ENCODE results near the gene BOK.
"Not testable (repeated sequence)": the region's sequence is repeated elsewhere in the genome, so short reads cannot be mapped to it uniquely, and the experiment has no call there.

Gene BOK, protein sequence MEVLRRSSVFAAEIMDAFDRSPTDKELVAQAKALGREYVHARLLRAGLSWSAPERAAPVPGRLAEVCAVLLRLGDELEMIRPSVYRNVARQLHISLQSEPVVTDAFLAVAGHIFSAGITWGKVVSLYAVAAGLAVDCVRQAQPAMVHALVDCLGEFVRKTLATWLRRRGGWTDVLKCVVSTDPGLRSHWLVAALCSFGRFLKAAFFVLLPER

DNA sequence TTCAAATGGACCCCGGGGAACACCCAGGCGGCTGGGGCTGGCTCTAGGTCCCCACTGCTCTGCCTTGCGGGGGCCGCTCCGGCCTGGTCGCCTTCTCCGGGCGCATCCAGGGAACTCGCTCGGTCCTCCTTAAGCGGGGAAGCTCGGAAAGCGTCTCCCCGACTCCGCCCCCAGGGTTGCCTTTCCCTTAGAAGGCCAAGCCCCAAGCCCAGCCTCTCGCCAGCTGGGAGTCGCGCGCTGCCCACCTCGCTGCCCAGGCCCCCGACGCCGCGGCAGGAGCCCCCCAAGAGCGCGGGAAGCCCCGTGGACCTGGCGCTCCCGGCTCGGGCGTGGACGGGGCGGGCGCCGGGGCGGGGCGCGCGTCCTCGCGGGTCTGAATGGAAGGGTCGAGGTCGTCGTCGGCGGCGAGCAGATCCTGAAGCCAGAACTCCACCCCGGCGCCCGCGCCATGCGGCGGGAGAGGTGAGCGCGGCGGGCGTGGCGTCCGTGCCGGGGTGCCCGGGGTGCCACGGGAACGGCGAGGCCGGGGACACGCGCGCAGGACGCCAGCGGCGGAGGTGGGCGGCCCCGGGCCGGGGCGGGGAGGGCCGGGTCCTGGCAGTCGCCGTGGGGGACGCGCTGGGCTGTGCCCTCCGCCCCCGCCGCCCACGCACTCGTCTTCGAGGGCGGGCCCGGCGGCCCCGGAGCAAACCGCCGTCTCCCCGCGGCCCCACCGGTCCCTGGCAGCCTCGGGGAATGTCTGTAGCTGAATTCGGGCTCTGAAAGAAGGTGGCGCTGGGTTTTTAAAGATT, at the start of gene BOK:
TSS of gene BOK (plus strand) at position 214 of the 791 bp plus-strand sequence. CDS start 739 bp downstream, outside the sequence.
- in situ Hi-C loops (cut with MboI; ENCODE audit: low sequenced_read_pairs): no loop called here

DNA sequence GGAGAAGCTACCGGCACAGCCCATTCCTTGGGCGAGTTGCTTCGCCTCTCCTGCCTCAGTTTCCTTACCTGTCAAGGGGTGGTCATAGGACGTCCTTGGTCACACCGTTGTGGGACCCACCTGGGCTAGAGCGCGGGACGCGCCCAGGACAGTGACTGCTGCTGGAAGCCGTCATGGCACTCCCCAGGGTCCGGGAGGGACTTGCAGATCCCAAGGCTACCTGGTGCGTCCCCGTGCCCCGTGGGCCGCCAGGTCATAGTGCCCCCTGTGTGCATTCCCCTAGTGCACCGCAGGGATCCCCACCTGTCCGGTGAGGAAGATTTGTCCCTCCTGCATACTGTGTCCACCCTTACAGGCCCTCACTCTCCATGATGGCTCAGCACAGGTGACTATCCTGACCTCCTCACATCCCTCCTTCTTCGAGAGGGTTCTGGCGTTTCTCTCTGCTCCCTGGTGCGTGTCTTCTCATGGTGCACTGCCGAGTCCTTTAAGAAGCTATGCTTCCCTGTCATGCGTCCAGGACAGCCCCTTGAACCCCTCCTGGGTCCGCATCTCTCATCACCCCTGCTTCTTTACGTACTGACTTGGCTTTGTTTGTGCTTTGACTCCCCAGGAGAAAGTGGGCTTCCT, 49.3 kb upstream of the BOK start:
- in situ Hi-C loops (cut with MboI; ENCODE audit: low sequenced_read_pairs): no loop called here

DNA sequence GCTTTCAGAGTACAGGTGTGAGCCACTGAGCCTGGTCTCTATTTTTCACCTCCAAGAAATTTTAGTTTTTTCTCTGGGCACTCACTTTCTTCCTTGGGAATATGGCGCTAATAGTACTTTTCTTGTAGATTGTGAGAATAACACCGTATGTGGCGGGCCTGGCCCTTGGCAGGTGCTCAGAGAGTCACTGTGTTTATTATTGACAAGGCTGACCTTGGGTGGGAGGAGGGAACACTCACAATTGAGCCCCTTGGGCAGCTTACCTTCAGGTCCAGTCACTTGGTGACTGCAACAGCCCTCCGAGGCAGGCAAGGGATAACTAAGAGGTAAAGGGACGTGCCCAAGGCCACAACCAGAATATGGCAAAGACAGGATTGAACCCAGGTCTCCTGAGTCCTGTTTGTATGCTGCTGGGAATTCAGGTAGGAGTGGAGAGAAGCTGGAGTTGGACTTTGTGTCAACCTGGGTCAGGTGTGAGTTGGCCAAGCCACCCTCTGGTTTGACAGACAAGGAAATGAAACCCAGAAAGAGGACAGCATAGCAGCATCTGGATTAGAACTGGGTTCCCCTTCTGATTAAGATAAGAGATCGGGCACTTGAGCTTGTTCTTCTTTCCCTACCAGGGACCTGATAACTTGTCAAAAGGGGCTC, 47.3 kb upstream of the BOK start:
- in situ Hi-C loops (cut with MboI; ENCODE audit: low sequenced_read_pairs): no loop called here

DNA sequence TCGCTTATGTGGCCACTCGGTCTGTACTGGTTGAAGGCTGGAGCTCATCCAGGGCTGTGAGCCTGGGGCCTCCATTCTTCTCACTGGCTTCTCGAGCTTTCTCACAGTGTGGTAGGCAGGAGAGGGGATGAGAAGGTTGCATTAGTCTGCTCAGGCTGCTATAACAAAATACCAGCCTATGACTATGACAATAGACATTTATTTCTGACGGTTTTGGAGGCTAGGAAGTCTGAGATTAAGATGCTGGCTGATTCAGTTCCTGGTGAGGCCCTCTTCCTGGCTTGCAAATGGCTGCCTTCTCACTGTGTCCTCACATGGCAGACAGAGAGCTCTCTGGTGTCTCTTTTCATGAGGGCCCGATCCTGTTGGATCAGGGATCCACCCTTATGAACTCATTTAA, 44.0 kb upstream of the BOK start:
- in situ Hi-C loops (cut with MboI; ENCODE audit: low sequenced_read_pairs): no loop called here

DNA sequence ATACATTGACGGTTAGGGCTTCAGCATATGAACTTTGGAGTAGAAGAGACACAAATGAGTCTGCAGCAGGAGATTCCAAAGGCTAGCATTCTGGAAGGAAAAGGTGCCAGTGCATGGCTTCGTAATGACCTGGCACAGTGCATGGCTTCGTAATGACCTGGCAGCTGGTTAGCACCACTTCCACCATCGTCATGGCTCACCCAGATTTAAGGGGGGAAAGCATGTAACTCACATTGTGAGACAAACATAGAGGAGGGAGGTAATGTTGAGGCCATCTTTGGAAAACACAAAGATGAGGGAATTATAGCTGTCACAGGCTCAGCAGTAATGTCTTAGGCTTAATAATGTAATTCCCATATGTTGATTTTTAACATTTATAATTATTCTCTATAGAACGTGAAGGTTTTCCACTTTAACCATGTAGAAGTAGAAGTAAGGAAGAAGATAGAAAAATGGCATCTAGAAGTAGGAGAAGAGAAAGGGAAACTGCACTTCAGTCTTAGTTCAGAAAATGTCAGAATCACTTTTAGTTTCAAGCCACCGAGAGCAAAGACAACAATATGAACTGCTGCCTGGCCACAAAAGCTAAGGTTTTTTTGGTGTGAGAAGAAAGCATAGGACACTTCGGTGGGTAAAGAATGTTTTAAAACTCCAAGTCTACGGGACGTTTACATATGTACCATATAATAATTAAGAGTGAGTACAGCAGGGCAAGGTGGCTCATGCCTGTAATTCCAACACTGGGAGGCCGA, 43.4 kb upstream of the BOK start:
- in situ Hi-C loops (cut with MboI; ENCODE audit: low sequenced_read_pairs): no loop called here

DNA sequence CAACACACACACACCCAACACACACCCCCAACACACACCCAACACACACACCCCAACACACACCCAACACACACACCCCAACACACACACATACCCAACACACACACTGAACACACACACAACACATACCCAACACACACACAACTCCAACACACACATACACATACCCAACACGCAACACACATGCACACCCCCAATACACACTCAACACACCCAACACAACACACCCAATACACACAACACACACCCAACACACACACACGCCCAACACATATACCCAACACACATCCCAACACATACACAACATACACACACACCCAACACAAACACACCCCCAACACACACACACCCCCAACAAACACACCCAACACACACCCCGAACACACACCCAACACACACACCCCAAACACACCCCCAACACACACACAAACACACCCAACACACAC, 42.0 kb upstream of the BOK start:
- in situ Hi-C loops (cut with MboI; ENCODE audit: low sequenced_read_pairs): no loop called here

DNA sequence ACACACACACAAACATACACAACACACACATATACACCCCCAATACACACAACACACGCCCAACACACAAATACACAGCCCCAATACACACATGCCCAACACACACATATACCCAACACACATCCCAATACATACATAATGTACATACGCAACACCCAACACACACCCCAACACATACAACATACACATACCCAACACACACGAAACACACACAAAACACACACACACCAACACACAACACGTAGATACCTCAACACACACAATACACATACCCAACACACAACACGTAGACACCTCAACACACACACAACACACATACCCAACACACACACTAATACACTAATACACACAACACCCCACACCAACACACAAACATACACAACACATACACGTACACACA, 41.2 kb upstream of the BOK start:
- in situ Hi-C loops (cut with MboI; ENCODE audit: low sequenced_read_pairs): no loop called here

DNA sequence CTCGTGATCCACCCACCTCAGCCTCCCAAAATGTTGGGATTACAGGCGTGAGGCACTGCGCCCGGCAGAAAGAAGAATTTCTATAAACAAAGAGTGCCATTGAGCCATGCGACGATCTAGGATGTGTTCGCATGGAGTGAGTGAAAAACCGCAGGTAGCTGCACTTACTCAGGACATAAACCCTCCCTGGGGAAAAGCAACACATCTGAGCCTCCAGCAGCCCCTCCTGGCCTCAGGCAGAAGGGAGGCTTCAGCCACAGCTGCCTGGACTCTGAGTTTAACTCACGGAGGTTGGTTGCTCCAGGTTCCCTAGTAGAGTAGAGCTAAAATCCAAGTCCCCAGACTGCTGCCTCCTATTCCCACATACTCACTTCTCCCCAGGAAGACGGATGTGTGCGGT, 38.9 kb upstream of the BOK start:
- in situ Hi-C loops (cut with MboI; ENCODE audit: low sequenced_read_pairs): no loop called here

DNA sequence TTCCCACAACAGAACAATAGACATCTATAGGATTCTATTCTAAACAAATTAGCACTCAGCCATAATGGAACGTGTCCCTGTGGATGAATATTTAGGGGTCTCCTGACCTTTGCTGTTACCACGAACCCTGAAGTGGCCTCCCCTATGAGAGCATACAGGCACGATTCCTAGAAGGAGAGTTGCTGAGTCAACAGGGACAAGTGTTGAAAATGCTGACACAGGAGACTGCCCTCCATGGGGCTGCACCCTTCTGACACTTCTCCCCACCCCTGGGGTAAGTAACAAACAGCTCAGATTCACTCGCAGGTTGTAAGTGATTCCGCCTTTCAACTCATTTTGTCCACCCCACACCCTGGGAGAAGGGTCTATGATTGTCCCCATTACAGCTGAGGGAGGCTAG, 36.1 kb upstream of the BOK start:
- in situ Hi-C loops (cut with MboI; ENCODE audit: low sequenced_read_pairs): no loop called here

DNA sequence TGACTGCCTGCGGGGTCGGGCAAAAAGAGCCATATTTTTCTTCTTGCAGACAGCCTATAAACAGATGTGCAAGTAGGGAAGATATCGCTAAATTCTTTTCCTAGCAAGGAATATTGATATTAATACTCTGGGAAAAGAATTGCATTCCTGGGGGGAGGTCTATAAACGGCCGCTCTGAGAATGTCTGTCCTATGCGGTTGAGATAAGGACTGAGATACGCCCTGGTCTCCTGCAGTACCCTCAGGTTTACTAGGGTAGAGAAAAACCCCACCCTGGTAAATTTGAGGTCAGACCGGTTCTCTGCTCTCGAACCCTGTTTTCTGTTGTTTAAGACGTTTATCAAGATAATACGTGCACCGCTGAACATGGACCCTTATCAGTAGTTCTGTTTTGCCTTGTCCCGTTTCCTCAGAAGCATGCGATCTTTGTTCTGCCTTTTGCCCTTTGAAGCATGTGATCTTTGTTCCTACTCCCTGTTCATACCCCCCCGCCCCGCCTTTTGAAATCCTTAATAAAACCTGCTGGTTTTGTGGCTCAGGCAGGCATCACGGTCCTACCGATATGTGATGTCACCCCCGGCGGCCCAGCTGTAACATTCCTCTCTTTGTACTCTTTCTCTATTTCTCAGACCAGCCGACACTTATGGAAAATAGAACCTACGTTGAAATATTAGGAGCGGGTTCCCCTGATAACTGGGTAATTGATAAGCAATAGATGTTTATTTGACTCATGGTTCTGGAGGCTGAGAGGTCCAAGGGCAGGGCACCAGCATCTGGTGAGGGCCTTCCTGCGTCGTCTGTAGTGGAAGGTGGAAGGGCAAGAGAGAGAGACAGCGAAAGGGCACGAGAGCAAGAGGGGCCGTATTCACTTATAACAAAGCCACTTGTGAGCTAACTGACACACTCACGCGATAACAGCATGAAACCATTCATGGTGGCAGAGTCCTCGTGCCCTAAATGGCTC, 32.4 kb upstream of the BOK start:
- in situ Hi-C loops (cut with MboI; ENCODE audit: low sequenced_read_pairs): not testable (repeated sequence)

DNA sequence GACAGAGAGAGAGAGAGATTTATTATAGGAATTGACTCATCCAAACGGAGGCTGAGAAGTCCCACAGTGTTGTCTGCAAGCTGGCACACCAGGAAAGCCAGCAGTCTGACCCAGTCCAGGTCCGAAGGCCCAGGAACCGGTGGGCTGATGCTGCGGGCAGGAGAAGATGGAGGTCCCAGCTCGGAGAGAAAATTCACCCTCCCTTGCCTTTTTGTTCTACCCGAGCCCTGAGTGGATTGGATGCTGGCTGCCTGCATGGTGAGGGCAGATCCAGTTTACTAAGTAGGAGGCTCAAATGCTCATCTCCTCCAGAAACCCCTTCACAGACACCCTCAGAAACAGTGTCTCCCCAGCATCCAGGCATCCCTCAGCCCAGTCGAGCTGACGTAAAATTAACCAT, 28.0 kb upstream of the BOK start:
- in situ Hi-C loops (cut with MboI; ENCODE audit: low sequenced_read_pairs): no loop called here

DNA sequence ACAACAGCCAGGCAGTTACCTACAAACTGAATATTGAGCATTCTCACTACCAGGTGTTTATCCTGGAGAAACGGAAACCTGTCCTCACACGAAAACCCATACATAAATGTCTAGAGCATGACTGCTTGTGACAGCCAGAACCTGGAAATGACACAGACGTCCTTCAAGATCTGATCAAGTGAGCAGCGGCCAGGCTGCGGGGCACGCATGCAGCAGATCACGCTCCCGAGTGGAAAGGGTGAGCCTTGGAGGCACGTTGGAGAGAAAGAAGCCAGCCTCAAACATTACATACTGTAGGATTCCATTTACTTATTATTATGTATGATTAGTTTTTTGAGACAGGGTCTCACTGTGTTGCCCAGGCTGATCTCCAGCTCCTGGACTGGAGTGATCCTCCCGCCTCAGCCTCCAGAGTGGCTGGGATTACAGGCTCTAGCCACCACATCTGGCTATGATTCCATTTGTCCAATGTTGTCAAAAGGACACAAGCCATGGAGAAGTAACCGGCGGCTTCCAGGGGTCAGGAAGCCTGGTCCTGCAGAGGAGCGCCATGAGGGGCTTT, 27.3 kb upstream of the BOK start:
- in situ Hi-C loops (cut with MboI; ENCODE audit: low sequenced_read_pairs): no loop called here

DNA sequence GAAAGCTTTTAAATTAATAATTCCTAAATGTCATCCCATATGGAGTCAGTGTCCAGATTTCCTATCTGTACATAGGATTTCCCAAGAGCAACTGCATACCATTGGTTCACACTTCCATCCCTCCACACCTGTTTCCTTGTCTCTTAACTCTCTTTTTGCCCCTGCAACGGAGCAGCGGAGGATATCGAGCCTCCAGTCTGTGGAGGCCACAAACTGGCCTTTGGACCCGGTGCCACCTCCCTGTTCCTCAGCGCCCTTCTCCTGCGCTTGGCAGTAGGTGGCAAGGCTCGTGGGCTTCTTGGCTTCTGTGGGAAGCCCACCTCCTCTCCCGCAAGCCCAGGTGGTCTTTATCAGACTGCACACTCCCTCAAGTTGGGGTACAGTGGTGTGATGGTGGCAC, 26.4 kb upstream of the BOK start:
- in situ Hi-C loops (cut with MboI; ENCODE audit: low sequenced_read_pairs): no loop called here

DNA sequence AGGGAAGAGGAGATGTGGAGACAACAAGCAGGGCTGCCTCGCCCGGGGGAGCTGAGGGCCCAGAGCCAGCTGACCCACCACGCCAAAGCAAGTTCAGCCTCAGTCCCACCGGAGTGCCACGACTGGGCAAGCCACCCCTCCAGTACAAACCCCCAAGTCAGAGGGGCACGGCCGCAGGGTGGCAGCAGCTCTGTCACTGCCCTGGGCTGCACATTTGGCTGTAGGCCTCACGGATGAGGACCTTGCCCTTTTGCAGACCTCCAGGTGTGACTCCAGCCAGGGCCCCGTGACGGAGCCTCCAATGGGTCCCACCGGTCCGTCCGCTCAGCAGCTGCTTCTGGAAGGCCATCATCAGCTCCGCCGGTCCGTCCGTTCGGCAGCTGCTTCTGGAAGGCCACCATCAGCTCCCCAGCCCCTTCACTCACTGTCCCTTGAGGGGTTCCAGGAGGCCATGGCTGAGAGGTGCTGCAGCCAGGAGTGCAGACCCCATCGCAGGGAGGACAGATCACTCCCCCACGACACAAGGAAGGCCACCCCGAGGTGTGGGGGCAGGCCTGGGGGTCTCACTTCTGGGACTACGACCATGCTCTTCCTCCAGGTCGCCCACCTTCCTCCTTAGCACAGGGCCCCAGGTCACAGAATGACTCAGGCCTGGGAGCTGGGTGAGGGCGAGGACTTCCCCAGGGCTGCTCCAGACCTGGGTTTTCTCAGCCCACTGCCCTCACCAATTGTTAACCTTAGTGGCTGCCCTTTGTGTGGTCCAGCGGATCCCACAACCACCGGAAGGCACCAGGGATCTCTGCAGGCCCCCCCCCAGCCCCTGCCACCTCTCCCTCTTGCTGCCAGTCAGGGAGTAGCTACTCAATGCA, 25.6 kb upstream of the BOK start:
- in situ Hi-C loops (cut with MboI; ENCODE audit: low sequenced_read_pairs): no loop called here

DNA sequence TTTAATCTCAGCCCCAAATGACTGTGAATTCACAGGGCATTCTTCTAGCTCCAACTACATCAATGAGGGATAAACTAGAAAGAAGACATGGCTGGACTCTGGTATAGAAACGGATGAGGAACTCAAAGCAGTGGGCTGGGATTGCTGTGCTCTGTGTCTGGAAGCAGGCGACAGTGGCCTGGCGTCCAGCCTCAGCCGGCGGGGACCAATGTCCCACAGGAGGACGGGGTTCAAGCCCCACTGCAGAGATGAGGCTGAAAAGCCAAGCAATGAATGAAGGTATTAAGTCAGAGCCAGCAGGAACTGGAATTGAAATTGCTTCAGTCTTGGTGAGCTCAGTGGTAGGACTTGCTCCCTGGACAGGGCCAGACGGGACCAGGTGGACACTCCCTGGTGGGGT, 24.3 kb upstream of the BOK start:
- in situ Hi-C loops (cut with MboI; ENCODE audit: low sequenced_read_pairs): no loop called here

DNA sequence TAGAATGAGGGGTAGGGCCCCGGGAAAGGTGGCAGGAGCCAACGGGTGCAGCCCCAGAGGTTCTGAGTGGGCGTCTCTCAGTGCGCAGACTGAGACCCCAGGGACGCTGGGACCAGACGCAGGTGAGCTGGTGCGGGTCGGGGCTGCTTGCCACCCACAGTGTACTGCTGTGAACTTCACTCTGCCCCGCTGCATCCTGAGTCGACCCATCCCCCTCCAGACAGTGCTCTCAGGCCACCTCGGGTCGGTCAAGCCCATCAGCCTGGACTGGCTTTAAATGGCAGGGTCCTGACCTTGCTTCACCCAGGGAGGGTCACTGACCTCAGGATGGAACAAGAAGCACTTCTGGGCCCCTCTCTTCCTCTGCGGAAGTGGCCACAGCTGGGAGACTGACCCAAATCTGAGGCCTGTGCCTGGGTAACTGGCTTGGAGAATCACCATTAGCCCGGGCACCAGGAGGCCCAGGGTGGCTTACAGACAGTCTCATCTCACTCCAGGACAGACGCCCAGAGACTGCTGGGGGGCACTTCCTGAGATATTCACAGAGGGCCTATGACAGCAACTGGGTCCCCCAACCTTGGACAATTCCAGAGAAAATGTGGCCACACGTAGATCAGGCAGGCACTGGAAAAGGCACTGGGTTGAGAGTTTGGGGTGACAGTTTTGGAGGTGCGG, 23.7 kb upstream of the BOK start:
- in situ Hi-C loops (cut with MboI; ENCODE audit: low sequenced_read_pairs): no loop called here

DNA sequence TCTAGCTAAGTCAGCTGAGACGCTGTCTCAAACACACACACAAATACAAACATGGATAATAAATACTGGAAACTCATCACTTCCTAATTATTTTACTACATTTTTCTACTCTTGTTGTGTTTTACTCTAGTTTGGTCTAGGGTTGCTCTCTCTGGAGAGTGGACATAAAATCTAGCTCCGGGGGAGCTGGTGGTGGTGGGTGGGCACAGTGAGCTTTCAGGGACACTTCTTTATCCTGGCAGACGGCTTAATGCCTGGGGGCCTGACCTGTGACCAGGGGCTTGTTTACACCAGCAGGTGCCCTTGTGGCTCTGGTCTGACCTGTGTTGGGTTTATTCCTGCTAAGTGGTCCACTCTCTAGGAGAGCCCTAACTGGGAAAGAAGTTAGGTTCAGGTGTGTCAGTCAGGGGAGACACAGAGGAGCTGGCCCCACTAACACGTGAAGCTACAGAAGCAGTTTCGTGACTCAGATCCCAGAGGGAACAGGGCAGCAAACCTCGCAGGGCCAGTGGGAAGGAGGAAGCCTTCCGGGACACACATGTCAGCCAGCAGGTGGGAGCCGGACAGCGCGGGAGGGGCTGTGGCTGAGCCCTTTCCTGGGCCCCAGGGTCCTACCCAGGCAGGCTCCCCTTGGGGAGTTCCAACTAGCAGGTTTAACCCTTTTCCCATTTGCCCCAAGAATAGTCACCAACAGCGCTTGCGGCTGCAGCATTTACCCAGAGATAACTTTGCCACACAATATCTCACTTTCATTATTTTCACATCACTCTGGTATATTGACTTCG, 22.5 kb upstream of the BOK start:
- in situ Hi-C loops (cut with MboI; ENCODE audit: low sequenced_read_pairs): no loop called here
